Stimulated activated CD8-positive, alpha-beta memory T cell treated with anti-CD3 and anti-CD28 coated beads, Interleukin-4, amount 100 ng/mL, for 4 hours (primary cell): Measurements from ENCODE around the gene HMGCS1.
"Not testable (repeated sequence)": the region's sequence is repeated elsewhere in the genome, so short reads cannot be mapped to it uniquely, and the experiment has no call there.

Experiments used
- DNase-seq, 2 donors: peaks; one replicate each; pipeline ENCODE4 v3.0.0-alpha.2; 2020; ENCODE audit warnings: low read depth in 2 of 2, low spot score in 1 of 2

HMGCS1 gene

DNA sequence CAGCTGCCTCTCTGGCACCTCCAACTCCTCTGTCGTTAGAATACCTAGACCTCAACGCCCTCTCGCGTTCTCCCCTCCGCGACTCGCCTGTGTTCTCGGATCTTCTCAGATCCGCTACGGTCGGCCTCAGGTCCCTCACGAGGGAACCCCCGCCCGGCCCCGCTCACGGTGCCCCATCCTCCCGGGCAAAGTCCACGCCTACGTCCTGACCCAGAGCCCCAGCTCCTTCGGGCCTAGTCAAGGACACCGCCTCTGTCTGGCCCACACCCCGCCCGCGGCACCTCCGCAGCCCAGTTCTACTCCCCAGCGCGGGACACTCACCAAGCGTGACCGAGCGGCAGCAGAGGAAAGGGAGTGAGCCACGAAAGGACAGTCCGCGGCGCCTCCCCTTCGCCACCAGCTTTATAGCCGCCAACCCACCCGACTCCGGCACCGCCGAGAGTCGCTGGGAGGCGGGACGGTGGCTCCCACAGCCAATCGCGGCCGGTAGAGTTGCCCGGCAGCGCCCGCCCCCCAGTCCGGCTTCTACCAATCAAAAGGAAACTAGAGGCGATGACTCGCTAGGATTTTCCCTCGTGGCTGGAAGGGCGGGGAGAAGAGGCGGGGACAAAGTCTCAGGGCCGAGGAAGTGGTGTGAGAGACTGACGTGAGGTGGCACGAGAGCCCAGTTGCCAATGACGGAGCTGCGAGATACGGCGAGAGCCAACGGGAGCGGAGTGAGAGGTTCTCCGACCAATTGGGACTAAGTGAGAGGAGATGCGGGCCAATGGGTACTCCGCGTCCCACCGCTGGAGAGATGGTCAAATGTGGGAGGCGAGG is at the start of gene HMGCS1:
TSS of gene HMGCS1 (minus strand) at position 378 of the 819 bp plus-strand sequence. CDS start 14,447 bp downstream, outside the sequence.
- DNase-seq = peak; percentile 95 to 98

DNA sequence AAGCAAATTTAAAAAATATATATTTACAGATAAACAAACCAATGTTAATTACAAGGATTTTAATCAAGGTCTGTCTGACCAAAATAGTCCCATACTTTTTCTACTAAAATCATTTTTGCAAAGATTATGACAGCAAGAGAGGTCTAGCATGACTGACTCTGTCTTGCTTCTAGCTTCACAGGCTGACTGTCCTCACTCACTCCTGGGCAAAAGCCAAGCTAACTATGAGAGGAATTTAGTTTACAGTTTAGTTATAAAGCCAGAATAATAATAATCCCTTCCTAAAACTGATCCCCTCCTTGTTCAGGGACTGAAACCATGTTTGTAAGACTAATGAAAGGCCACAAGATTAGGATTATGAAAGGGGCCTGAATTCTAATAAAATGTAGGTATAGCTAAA is 45.5 kb upstream of the HMGCS1 start:
- DNase-seq = no peak

- DNase-seq = no peak
Observed at GRCh38 chr5:43358301-43358700, 45.1 kb upstream of the HMGCS1 start.

DNA sequence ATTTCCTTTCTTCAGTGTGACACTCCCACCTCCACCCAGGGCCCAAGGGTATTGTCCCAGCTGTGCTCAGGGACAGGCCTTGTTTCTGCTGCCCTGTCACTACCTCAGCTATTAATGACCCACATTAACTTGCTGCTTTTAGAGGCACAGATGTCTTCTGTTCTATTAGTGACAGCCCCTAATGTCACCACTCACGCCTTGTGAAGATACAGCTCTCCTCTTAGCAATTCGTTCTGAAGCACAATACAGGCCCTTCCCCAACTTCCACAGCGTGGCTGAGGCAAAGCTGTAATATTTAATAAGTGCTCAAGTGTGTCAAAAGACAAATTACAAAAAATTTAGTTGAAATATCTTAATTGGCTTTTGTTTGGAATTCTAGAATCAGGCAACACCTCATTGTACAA is 44.7 kb upstream of the HMGCS1 start:
- DNase-seq = no peak

DNA sequence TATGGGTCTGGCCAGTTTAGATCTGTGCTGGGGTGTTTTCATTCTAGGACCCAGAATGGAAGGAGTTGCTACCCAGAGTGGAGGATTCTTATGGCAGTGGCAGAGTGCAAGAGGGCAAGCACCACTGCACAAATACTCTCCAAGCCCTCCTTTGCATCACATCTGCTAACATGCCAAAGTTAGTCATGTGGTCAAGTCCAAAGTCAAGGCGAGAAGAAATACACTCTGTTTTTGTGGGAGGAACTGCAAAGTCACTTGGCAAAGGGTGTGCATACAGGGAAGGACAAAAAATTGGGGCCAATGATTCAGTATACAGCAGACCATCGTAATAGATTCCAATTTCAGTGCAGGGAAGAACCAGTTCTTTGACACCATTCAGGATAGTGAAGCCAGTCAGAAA is 43.9 kb upstream of the HMGCS1 start:
- no peak for DNase-seq

DNA sequence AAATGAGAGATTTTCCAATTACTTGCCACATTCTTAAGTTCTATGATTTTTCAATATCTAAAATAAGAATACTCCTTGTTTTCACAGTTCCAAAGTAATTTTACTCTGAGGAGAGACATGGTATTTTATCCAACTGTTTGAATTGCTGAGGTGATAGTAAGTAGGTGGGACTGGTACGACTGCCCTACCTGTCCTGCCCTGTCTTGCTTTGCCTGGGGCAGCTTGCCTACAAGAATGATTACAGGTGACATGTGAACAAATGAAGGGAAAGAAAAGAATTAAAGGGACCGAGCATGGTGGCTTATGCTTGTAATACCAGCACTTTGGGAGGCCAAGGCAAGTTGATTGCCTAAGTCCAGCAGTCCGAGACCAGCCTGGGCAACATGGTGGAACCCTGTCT is 41.6 kb upstream of the HMGCS1 start:
- DNase-seq = no peak

DNA sequence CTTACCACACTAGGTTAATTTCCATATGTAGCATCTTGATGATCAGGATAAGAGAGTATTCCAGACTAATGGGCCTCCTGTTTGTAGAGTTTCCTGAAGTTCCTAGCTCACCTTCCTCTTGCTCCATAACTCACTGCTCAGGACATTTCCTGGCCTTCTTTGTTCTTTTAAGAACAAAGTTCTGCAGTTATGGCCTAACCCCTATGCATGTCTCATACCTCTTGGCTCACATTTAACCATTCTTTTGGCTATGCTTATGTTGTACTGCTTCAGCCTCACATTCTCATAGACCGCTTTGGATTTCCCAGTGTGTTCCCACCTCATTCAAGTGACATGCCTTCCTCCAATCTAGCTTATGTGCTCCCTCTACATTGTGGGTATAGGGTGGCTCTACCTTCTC is 40.5 kb upstream of the HMGCS1 start:
- no peak for DNase-seq

- no peak for DNase-seq
Observed at GRCh38 chr5:43352915-43353314, 39.7 kb upstream of the HMGCS1 start.

DNA sequence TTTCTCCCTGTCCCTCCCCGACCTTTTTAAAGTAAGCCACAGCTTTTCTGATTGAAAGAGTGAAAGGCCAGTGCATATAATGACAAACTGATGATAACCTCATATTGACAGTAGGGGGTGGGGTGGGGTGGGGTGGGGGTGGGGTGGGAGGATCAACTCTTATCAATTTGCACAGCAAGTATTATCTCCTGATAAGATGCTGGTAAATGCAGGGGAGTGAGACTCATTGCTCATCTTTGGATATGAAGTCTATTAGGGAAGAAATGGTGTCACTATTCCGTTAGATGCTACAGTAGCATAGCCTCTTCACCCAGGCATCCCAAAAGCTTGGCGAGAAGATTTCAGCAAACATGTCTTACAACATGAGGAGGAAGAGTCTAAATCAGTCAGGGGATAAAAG is 38.9 kb upstream of the HMGCS1 start:
- no peak for DNase-seq

DNA sequence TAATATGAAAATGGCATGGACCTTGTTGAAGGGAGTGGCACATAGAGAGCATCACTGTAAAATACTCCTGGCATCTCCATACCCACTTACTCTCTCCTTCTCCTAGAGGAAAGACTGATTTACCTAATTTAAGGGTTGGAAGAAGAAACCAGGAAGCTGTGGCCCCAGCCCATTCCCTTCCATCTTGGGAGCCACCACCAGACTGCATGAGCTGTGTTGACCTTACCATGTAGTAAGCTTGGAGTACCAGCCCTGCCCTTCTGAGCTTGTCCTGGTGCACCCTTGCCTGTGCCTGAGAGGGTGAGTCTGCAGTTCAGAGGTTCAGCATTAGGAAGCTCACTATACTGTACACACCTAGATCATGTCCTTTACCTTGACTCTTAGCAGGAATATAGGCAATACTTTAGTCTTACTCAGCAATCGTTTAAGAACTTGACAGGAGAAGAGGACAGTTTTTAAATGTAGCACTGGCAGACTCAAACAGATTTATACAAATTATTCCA is 35.7 kb upstream of the HMGCS1 start:
- no peak for DNase-seq

DNA sequence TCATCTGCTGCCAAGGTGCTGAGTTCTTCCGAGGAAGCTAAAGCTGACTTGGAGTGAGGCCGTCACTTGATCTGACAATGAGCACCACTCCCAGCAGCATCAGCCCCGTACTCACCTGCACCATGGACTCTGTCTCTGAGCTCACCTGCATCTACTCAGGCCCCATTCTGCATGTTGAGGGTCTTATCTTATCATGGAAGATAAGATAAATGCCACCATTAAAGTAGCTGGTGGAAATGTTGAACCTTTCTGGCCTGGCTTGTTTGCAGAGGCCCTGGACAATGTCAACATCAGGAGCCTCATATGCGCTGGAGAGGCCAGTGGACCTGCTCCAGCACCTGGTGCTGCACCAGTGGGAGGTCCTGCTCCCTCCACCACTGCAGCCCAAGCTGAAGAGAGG is 35.0 kb upstream of the HMGCS1 start:
- DNase-seq = no peak

- DNase-seq = no peak
Observed at GRCh38 chr5:43338862-43339261, 25.6 kb upstream of the HMGCS1 start.

- no peak for DNase-seq
Observed at GRCh38 chr5:43336159-43336558, 22.9 kb upstream of the HMGCS1 start.

- DNase-seq = no peak
Observed at GRCh38 chr5:43335681-43336080, 22.5 kb upstream of the HMGCS1 start.

DNA sequence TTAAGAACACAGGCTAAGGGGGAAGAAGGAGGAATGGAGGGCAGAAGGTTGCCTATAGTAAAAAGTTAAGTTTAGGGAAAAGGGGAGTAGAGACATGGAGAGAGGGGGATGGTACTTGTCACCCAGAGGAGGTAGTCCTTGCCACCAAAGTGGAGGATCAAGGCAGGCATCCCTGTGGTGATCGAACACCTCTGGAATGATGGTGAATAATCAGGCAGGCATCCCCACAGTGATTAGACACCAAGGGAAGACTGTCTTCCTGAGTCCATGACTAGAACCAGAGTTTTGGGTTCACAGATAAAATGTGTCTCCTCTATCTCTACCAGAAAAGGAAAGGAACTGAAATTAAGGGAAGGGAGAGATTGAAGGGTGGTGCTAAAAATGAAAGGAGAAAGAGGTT is 19.2 kb upstream of the HMGCS1 start:
- DNase-seq = no peak

DNA sequence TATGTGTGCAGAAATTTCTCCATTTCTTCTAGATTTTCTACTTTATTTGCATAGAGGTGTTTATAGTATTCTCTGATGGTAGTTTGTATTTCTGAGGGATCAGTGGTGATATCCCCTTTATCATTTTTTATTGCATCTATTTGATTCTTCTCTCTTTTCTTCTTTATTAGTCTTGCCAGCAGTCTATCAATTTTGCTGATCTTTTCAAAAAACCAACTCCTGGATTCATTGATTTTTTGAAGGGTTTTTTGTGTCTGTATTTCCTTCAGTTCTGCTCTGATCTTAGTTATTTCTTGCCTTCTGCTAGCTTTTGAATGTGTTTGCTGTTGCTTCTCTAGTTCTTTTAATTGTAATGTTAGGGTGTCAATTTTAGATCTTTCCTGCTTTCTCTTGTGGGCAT is 12.4 kb upstream of the HMGCS1 start:
- not testable (repeated sequence) for DNase-seq

GRCh38 chr5:43323488-43323887 is 10.3 kb upstream of the HMGCS1 start:
- DNase-seq = not testable (repeated sequence)

DNA sequence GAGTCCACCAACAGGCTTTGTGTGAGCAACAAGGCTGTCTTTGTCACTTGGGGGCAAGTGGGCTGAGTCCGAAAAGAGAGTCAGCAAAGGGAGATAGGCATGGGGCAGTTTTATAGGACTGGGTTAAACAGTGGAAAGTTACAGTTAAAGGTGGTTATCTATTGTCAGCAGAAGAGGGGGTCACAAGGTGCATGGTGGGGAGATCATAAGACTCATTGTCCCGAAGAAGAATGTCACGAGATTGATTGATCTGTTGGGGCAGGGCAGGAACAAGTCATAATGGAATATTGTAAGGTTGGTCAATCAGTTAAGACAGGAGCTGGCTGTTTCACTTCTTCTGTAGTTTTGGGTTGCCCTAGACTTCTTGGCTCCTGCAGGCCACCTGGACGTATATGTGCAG is 7.6 kb upstream of the HMGCS1 start:
- DNase-seq = no peak

GRCh38 chr5:43316421-43316820 is 3.2 kb upstream of the HMGCS1 start:
- DNase-seq = no peak

- DNase-seq = no peak
Observed at GRCh38 chr5:43315682-43316081, 2.5 kb upstream of the HMGCS1 start.

GRCh38 chr5:43315263-43315662 is 2.1 kb upstream of the HMGCS1 start:
- no peak for DNase-seq

GRCh38 chr5:43314724-43315123 is 1.5 kb upstream of the HMGCS1 start:
- no peak for DNase-seq

GRCh38 chr5:43313854-43314457 is 744 bp upstream of the HMGCS1 start:
- DNase-seq = no peak
